NCI-H2196 treated with DMSO at 0.1 percent for 48 hours (cell line): ENCODE results near the gene LRRC27.

Experiments
- DNase-seq: peaks from one replicate; lab custom pipeline; 2025; ENCODE audit not compliant: unreplicated experiment; lab: John Stamatoyannopoulos, UW

The LRRC27 gene

GRCh38 chr10:132410779-132411532 is 79.0 kb downstream of the LRRC27 start:
- no peak for DNase-seq

- no peak for DNase-seq
Observed at GRCh38 chr10:132411561-132412253, 79.7 kb downstream of the LRRC27 start.

- DNase-seq, result no peak
Observed at GRCh38 chr10:132412316-132413192, 80.6 kb downstream of the LRRC27 start.

- DNase-seq, result no peak
Observed at GRCh38 chr10:132413226-132414205, 81.5 kb downstream of the LRRC27 start.

- no peak for DNase-seq
Observed at GRCh38 chr10:132414402-132415016, 82.5 kb downstream of the LRRC27 start.

GRCh38 chr10:132415255-132415654 is 83.3 kb downstream of the LRRC27 start:
- no peak for DNase-seq

GRCh38 chr10:132415956-132416355 is 84.0 kb downstream of the LRRC27 start:
- DNase-seq, result no peak

GRCh38 chr10:132416566-132417256 is 84.7 kb downstream of the LRRC27 start:
- no peak for DNase-seq

GRCh38 chr10:132417257-132417910 is 85.4 kb downstream of the LRRC27 start:
- DNase-seq, result no peak

GRCh38 chr10:132417957-132418441 is 86.0 kb downstream of the LRRC27 start:
- no peak for DNase-seq

- no peak for DNase-seq
Observed at GRCh38 chr10:132418527-132419416, 86.8 kb downstream of the LRRC27 start.

- no peak for DNase-seq
Observed at GRCh38 chr10:132419538-132420468, 87.8 kb downstream of the LRRC27 start.

- DNase-seq, result no peak
Observed at GRCh38 chr10:132420469-132420980, 88.5 kb downstream of the LRRC27 start.

- no peak for DNase-seq
Observed at GRCh38 chr10:132420981-132421846, 89.2 kb downstream of the LRRC27 start.
